Measurements from ENCODE around the gene TRIM14. TPM values are rescaled to one million over a fixed set of nuclear protein-coding genes. Genes with fewer than 3 reads are reported as not detected.

The TRIM14 gene
- total RNA-seq, 1 donor: 13.4 TPM

DNA sequence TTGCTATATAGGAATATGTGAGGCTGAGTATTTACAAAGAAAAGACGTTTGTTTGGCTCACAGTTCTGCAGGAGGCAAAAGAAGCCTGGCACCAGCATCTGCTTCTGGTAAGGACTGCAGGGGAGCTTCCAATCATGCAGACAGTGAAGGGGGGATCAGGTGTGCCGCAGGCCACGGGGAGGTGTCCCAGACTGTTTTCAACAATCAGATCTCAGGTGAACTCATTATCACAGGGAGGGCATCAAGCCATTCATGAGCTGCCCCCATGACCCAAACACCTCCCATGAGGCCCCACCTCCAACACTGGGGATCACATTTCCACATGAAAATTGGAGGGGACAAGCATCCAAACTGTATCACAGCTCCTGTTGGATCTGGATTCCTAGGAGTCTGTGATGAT lies 30.4 kb upstream of the TRIM14 start:
- H3K4me3 ChIP-seq (ENCODE audit: low read depth, low read length): no peak overlapping the region
- no peak for DNase-seq (ENCODE audit: low read depth)
- TF ChIP-seq, protein P1, sequence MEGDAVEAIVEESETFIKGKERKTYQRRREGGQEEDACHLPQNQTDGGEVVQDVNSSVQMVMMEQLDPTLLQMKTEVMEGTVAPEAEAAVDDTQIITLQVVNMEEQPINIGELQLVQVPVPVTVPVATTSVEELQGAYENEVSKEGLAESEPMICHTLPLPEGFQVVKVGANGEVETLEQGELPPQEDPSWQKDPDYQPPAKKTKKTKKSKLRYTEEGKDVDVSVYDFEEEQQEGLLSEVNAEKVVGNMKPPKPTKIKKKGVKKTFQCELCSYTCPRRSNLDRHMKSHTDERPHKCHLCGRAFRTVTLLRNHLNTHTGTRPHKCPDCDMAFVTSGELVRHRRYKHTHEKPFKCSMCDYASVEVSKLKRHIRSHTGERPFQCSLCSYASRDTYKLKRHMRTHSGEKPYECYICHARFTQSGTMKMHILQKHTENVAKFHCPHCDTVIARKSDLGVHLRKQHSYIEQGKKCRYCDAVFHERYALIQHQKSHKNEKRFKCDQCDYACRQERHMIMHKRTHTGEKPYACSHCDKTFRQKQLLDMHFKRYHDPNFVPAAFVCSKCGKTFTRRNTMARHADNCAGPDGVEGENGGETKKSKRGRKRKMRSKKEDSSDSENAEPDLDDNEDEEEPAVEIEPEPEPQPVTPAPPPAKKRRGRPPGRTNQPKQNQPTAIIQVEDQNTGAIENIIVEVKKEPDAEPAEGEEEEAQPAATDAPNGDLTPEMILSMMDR (IDR thresholded peaks at IDR 0.05; ENCODE audit: insufficient read depth, low read depth, low read length): no peak

DNA sequence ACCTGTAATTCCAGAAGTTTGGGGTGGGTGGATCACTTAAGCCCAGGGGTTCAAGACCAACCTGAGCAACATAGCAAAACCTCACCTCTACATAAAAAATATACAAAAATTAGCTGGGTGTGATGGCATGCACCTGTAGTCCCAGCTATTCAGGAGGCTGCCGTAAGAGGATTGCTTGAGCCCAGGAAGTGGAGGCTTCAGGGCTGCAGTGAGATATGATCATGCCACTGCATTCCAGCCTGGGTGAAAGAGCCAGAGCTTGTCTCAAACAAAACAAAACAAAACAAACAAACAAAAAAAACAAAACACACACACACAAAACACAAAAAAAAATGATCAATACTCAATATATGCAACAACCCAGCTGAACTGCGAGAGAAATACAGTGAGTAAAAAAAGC lies 29.5 kb upstream of the TRIM14 start:
- no peak overlapping the region for H3K4me3 ChIP-seq (ENCODE audit: low read depth, low read length)
- TF ChIP-seq, protein P1 (IDR thresholded peaks at IDR 0.05; ENCODE audit: insufficient read depth, low read depth, low read length): no peak
- DNase-seq (ENCODE audit: low read depth): no peak

DNA sequence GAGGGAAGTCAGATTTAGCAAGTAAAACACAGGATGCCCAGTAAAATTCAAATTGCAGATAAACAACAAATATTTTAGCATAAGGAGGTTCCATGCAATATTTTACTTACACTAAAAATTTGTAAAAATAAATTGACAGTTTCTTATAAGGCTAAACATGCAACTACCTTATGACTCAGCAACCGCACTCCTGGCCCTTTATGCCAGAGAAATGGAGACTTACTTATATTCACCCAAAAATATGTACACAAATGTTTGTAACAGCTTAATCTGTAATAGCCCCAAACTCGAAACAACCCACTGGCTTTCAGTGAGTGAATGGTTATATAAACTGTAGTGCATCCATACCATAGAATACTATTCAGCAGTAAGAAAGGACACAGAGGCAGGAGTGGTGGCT lies 28.6 kb upstream of the TRIM14 start:
- TF ChIP-seq, protein P1 (IDR thresholded peaks at IDR 0.05; ENCODE audit: insufficient read depth, low read depth, low read length): no peak
- no peak for DNase-seq (ENCODE audit: low read depth)
- no peak overlapping the region for H3K4me3 ChIP-seq (ENCODE audit: low read depth, low read length)

DNA sequence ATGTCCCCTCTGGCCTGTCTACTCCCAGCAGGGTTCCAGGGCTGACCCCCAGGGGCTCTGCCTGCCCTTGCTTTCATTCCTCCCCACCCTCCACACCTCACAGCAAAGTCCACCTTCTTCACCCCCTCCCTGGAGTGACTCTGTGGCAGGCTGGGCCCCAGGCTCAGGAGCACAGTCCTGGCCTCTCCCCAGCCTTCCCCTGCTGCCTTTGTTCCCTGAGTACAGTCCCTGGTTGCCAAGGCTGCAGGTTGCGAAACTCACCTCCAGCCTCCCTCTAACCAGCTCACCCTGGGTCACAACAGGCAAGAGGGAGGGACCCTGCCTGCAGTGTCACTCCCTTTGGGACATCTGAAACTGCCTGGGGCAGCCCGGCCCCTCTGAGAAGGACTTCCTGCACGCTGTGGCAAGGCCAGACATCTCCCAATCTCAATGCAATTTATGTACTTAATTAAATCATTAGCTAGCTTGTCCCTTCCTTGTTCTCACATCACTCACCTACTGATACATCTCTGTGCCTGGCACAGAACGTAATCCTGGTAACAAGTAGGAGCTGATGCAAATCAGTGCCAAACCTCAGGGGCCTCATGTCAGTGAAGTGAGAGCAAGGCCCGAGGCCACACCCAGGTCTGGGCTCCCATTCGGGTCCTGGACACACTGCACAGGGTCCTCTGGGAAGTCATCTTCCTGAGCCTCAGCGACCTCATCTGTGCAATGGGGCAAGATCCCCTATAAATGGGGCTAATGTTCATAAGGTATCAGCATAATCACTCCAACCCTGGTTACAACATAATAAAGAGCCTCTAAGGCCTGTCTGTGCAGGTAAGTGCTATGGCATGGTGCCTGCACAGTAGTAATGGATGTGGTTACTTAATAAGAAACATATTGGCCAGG lies 27.3 kb upstream of the TRIM14 start:
- DNase-seq (ENCODE audit: low read depth): peak; percentile 58
- no peak overlapping the region for H3K4me3 ChIP-seq (ENCODE audit: low read depth, low read length)
- TF ChIP-seq, protein P1 (IDR thresholded peaks at IDR 0.05; ENCODE audit: insufficient read depth, low read depth, low read length): no peak

DNA sequence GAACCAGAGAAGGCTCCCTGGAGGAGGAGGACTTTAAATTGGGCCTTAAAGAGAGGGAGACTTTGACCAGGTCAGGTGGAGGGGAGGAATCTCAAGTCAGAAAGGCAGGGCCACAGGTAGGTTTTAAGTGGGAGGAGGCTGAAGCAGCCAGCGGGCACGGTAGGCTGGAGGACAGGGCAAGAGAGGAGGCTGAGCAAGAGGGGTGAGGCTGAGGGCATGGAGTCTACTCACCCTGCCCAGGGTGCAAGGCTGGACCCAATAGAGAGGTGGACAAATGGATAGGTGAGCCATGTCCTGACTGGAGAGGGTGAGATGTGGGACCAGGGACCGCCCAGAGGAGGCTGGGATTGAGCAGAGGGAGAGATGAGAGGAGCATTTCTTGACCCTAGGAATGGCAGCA lies 25.6 kb upstream of the TRIM14 start:
- DNase-seq (ENCODE audit: low read depth): no peak
- no peak overlapping the region for H3K4me3 ChIP-seq (ENCODE audit: low read depth, low read length)
- TF ChIP-seq, protein P1 (IDR thresholded peaks at IDR 0.05; ENCODE audit: insufficient read depth, low read depth, low read length): no peak

DNA sequence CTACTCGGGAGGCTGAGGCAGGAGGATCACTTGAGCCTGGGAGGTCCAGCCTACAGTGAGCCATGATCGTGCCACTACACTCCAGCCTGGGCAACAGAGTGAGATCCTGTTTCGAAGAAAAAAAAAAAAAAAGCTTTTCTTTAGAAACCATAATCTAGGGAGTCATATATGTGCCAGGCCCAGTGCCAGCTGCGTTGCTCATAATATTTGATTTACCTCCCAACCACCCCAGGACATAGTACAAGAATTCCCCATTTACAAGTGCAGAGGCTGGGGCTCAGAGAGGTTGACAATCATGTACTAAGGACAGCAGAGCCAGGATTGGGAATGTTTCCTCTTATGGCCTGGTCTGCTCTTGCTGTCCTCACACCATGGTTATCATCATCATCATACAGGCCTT lies 25.1 kb upstream of the TRIM14 start:
- no peak for DNase-seq (ENCODE audit: low read depth)
- H3K4me3 ChIP-seq (ENCODE audit: low read depth, low read length): no peak overlapping the region
- TF ChIP-seq, protein P1 (IDR thresholded peaks at IDR 0.05; ENCODE audit: insufficient read depth, low read depth, low read length): no peak
